SK-N-SH (cell line): ENCODE results near the gene SPATA20. TPM values are rescaled to one million over a fixed set of nuclear protein-coding genes. Genes with fewer than 3 reads are reported as not detected.

Experiments
- CTCF ChIA-PET: fragments of 300-600, 350-600 bp; formaldehyde crosslinking; extraction: SDS; loops from one replicate; lab custom pipeline; 2021; lab: Yijun Ruan, JAX
- POLR2A ChIA-PET: fragments of 350-600 bp; sonication (Branson Sonifier 250); formaldehyde crosslinking; extraction: SDS; loops from one replicate; lab custom pipeline; 2020; ENCODE audit warnings: antibody characterized with exemption, inconsistent platforms; lab: Yijun Ruan, JAX
- DNase-seq: peaks from one replicate; pipeline ENCODE4 v3.0.0; 2012
- H2AFZ ChIP-seq: fragments of 200-600 bp; sonication (generic); 2 replicates; pipeline ENCODE4 v1.8.1; 2016; ENCODE audit warnings: antibody characterized with exemption, mild to moderate bottlenecking, low read depth
- H3F3A ChIP-seq: fragments of 200-600 bp; sonication (generic); replicated peaks from 2 replicates; pipeline ENCODE3; 2016; ENCODE audit warnings: antibody characterized with exemption, mild to moderate bottlenecking; ENCODE audit not compliant: insufficient read depth
- H3K27ac ChIP-seq, 2 experiments: fragments of 200-500 bp in 1 of 2; fragments of 200-600 bp in 1 of 2; sonication (Bioruptor generic) in 1 of 2; sonication (generic), shearing (Covaris generic) in 1 of 2; 2 replicates each; pipeline versions ENCODE4 v1.5.1 to v1.6.1; 2014 to 2016; ENCODE audit warnings: low read depth in 2 of 2, inconsistent platforms in 1 of 2, low read length in 1 of 2, mild to moderate bottlenecking in 1 of 2, mixed read lengths in 1 of 2
- H3K27me3 ChIP-seq: fragments of 200-600 bp; sonication (generic), shearing (Covaris generic); 2 replicates; pipeline ENCODE4 v1.6.1; 2016; ENCODE audit warnings: mixed run types; ENCODE audit not compliant: insufficient read depth
- H3K36me3 ChIP-seq, 2 experiments: fragments of 200-500 bp in 1 of 2; fragments of 200-600 bp in 1 of 2; sonication (Bioruptor generic) in 1 of 2; sonication (generic) in 1 of 2; replicated peaks in 1 of 2; 2 replicates each; pipeline versions ENCODE3 to v1.5.1; 2014 to 2016; ENCODE audit warnings: low read length in 1 of 2, mild to moderate bottlenecking in 1 of 2; ENCODE audit not compliant: insufficient read depth in 2 of 2, control insufficient read depth in 1 of 2
- H3K4me1 ChIP-seq, 2 experiments: fragments of 200-500 bp in 1 of 2; fragments of 200-600 bp in 1 of 2; sonication (Bioruptor generic) in 1 of 2; sonication (generic), shearing (Covaris generic) in 1 of 2; 2 replicates each; pipeline versions ENCODE4 v1.5.1 to v1.6.1; 2014 to 2016; ENCODE audit warnings: low read depth in 1 of 2, low read length in 1 of 2, mixed run types in 1 of 2; ENCODE audit not compliant: insufficient read depth in 2 of 2, control insufficient read depth in 1 of 2
- H3K4me2 ChIP-seq: fragments of 200-600 bp; sonication (generic), shearing (Covaris generic); 2 replicates; pipeline ENCODE4 v1.6.1; 2017; ENCODE audit warnings: mixed run types
- H3K4me3 ChIP-seq, 2 experiments: fragments of 200-500 bp in 1 of 2; fragments of 200-600 bp in 1 of 2; sonication (Bioruptor generic) in 1 of 2; sonication (generic), shearing (Covaris generic) in 1 of 2; 2 replicates each; pipeline versions ENCODE4 v1.5.1 to v1.8.1; 2014 to 2016; ENCODE audit warnings: low read depth in 2 of 2, inconsistent platforms in 1 of 2, low read length in 1 of 2, mild to moderate bottlenecking in 1 of 2, mixed read lengths in 1 of 2, moderate library complexity in 1 of 2
- H3K79me2 ChIP-seq: fragments of 200-600 bp; sonication (generic); 2 replicates; pipeline ENCODE4 v1.8.1; 2017; ENCODE audit warnings: mild to moderate bottlenecking; ENCODE audit not compliant: insufficient read depth
- H3K9ac ChIP-seq: fragments of 200-600 bp; sonication (generic); 2 replicates; pipeline ENCODE4 v1.6.1; 2017; ENCODE audit warnings: mixed run types
- H3K9me2 ChIP-seq: fragments of 200-600 bp; sonication (generic); 2 replicates; pipeline ENCODE4 v1.6.1; 2017; ENCODE audit warnings: mixed run types
- H3K9me3 ChIP-seq: fragments of 200-600 bp; sonication (generic); 2 replicates; pipeline ENCODE4 v1.6.1; 2017; ENCODE audit warnings: mixed run types, mild to moderate bottlenecking, moderate library complexity
- H4K20me1 ChIP-seq: fragments of 200-600 bp; sonication (generic); 2 replicates; pipeline ENCODE4 v1.6.1; 2017; ENCODE audit warnings: mild to moderate bottlenecking, mixed run types; ENCODE audit not compliant: insufficient read depth
- CHD2 ChIP-seq: fragments of 150-350 bp; IDR thresholded peaks from 2 replicates; pipeline ENCODE4 v1.6.1; 2018; ENCODE audit warnings: low read length; ENCODE audit not compliant: partially characterized antibody
- EP300 ChIP-seq, 2 experiments: IDR thresholded peaks; 2 replicates each; pipeline versions ENCODE4 v1.4.0 to v1.6.1; 2012; ENCODE audit warnings: borderline replicate concordance in 1 of 2, low read depth in 1 of 2, low read length in 1 of 2
- EZH2phosphoT487 ChIP-seq: fragments of 200-600 bp; sonication (generic); IDR thresholded peaks from 2 replicates; pipeline ENCODE4 v1.6.1; 2017; ENCODE audit warnings: low read depth, mixed run types, mild to moderate bottlenecking, antibody characterized with exemption, moderate library complexity, borderline replicate concordance
- FOSL2 ChIP-seq: IDR thresholded peaks from 2 replicates; pipeline ENCODE4 v1.4.0; 2012; ENCODE audit warnings: low read depth, mild to moderate bottlenecking, moderate library complexity, borderline replicate concordance
- FOXJ3 ChIP-seq: sonication (generic); formaldehyde crosslinking; IDR thresholded peaks from 2 replicates; pipeline ENCODE4 v1.5.1; 2020; ENCODE audit warnings: mild to moderate bottlenecking, missing genetic modification reagents
- GABPA ChIP-seq: IDR thresholded peaks from 2 replicates; pipeline ENCODE4 v1.4.0; 2012; ENCODE audit warnings: low read depth, mild to moderate bottlenecking
- JUND ChIP-seq: IDR thresholded peaks from 2 replicates; pipeline ENCODE4 v1.4.0; 2012
- MXI1 ChIP-seq: IDR thresholded peaks from 2 replicates; pipeline ENCODE4 v1.6.1; 2012; ENCODE audit warnings: mild to moderate bottlenecking, low read depth, low read length, improper control_type of control experiment
- NRF1 ChIP-seq: IDR thresholded peaks from 2 replicates; pipeline ENCODE4 v1.6.1; 2012; ENCODE audit warnings: low read depth, mild to moderate bottlenecking, low read length
- POLR2AphosphoS5 ChIP-seq: IDR thresholded peaks from 2 replicates; pipeline ENCODE4 v1.6.1; 2012; ENCODE audit warnings: low read depth, low read length
- RAD21 ChIP-seq: IDR thresholded peaks from 2 replicates; pipeline ENCODE4 v1.6.1; 2012; ENCODE audit warnings: mild to moderate bottlenecking, low read length
- RCOR1 ChIP-seq: fragments of 150-350 bp; IDR thresholded peaks from 2 replicates; pipeline ENCODE4 v1.6.1; 2017; ENCODE audit warnings: antibody characterized with exemption, low read length
- RXRA ChIP-seq: IDR thresholded peaks from 2 replicates; pipeline ENCODE4 v1.4.0; 2012; ENCODE audit warnings: low read depth, mild to moderate bottlenecking, borderline replicate concordance
- SMC3 ChIP-seq: IDR thresholded peaks from 2 replicates; pipeline ENCODE4 v1.6.1; 2012; ENCODE audit warnings: low read depth, low read length, improper control_type of control experiment
- TAF1 ChIP-seq: IDR thresholded peaks from 2 replicates; pipeline ENCODE4 v1.6.1; 2012; ENCODE audit warnings: low read depth, mild to moderate bottlenecking, low read length, moderate library complexity, borderline replicate concordance
- TCF12 ChIP-seq: IDR thresholded peaks from 2 replicates; pipeline ENCODE4 v1.4.0; 2012
- YY1 ChIP-seq: IDR thresholded peaks from 2 replicates; pipeline ENCODE4 v1.4.0; 2012; ENCODE audit warnings: low read depth, mild to moderate bottlenecking
- WGBS: methylation state at CpG from one replicate; pipeline ENCODE4 v1.1.6; 2017; ENCODE audit warnings: low lambda C conversion rate; 5-methylcytosine and 5-hydroxymethylcytosine counted together
- polyA plus RNA-seq, 3 experiments: library from polyadenylated mRNA; depleted of rRNA; stranded (reverse); fragments of >200 nt; gene quantifications; 2 replicates each; pipeline ENCODE4 v1.2.3, GENCODE V29; 2012
- TF ChIP-seq, protein P1 (sequence below): fragments of 200-600 bp; sonication (generic); IDR thresholded peaks from 2 replicates; pipeline ENCODE4 v1.6.1; 2017; ENCODE audit warnings: antibody characterized with exemption, mild to moderate bottlenecking, moderate library complexity
- TF ChIP-seq, protein P2 (sequence below): IDR thresholded peaks from 2 replicates; pipeline ENCODE4 v1.4.0; 2012; ENCODE audit warnings: low read depth, borderline replicate concordance
- TF ChIP-seq, protein P3 (sequence below): fragments of 150-350 bp; IDR thresholded peaks from 2 replicates; pipeline ENCODE4 v1.6.1; 2016; ENCODE audit warnings: mild to moderate bottlenecking, low read depth, low read length
- TF ChIP-seq, protein P4 (sequence below): IDR thresholded peaks from 2 replicates; pipeline ENCODE4 v1.6.1; 2012; ENCODE audit warnings: mild to moderate bottlenecking, low read depth, low read length, moderate library complexity
- TF ChIP-seq, protein P5 (sequence below): fragments of 150-350 bp; IDR thresholded peaks from 2 replicates; pipeline ENCODE4 v1.6.1; 2017; ENCODE audit warnings: antibody characterized with exemption, low read length, low read depth, borderline replicate concordance
- TF ChIP-seq, protein P6 (sequence below): IDR thresholded peaks from 2 replicates; pipeline ENCODE4 v1.4.0; 2012; ENCODE audit warnings: low read depth, borderline replicate concordance

The SPATA20 gene
- polyA plus RNA-seq, 1 of the 3 experiments (the other 2 are of a cell fraction): 92.0 TPM

DNA sequence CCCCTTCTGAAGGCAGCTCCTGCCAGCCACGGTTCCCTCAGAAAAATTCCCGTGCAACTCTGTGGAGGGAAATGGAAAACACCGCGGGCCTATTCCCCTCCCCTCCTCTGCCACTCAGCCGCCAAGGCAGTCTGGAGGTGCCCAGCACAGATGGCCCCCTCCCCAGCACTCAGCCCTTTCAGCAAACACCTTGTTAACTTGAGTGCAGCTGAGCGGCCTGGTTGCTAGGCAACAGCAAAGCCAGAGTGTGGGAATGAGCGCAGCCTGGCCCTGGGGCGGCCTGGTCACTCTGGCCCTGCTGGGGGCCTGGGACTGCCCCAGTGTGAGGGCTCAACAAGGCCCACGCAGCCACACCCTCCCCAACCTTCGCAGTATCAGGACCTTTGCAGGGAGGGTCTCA is 46.3 kb downstream of the SPATA20 start:
- H3K27ac ChIP-seq: peak overlapping the region in 1 of 2 experiments; percentile 41; a peak in 2 of 4 replicates
- no peaks in the 10 kb centered on the region for H4K20me1 ChIP-seq
- DNase-seq: peak; percentile 97
- no peak overlapping the region for H3K4me2 ChIP-seq
- H3K27me3 ChIP-seq: no peaks in the 10 kb centered on the region
- no peaks in the 10 kb centered on the region for H3K9me2 ChIP-seq
- POLR2A ChIA-PET: interaction anchor here (0.8 to 2.1 kb wide), 3 partner anchors 9 to 29 kb away, joined by 3 to 6 read pairs (median 4); no protein-coding TSS in a partner anchor
- H3K9me3 ChIP-seq: no peaks in the 10 kb centered on the region
- H3K79me2 ChIP-seq: no peaks in the 10 kb centered on the region
- TF ChIP-seq, protein P1, sequence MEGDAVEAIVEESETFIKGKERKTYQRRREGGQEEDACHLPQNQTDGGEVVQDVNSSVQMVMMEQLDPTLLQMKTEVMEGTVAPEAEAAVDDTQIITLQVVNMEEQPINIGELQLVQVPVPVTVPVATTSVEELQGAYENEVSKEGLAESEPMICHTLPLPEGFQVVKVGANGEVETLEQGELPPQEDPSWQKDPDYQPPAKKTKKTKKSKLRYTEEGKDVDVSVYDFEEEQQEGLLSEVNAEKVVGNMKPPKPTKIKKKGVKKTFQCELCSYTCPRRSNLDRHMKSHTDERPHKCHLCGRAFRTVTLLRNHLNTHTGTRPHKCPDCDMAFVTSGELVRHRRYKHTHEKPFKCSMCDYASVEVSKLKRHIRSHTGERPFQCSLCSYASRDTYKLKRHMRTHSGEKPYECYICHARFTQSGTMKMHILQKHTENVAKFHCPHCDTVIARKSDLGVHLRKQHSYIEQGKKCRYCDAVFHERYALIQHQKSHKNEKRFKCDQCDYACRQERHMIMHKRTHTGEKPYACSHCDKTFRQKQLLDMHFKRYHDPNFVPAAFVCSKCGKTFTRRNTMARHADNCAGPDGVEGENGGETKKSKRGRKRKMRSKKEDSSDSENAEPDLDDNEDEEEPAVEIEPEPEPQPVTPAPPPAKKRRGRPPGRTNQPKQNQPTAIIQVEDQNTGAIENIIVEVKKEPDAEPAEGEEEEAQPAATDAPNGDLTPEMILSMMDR: no peak
- TF ChIP-seq SMC3: no peak
- no peak for TF ChIP-seq JUND
- TF ChIP-seq MXI1: peak; percentile 59; the same call in 1 of the 2 replicates
- peak in 1 of 2 experiments; percentile 20; a peak in 1 of 4 replicates for TF ChIP-seq EP300 (IDR thresholded peaks at IDR 0.05; ENCODE audit: borderline replicate concordance in 1 of 2, low read depth in 1 of 2, low read length in 1 of 2)
- TF ChIP-seq POLR2AphosphoS5: no peak
- no peak for TF ChIP-seq TAF1
- TF ChIP-seq FOXJ3 (CRISPR knock-in tag): peak; percentile 24; the same call in 1 of the 2 replicates
- no peak for TF ChIP-seq YY1
- TF ChIP-seq, protein P2, sequence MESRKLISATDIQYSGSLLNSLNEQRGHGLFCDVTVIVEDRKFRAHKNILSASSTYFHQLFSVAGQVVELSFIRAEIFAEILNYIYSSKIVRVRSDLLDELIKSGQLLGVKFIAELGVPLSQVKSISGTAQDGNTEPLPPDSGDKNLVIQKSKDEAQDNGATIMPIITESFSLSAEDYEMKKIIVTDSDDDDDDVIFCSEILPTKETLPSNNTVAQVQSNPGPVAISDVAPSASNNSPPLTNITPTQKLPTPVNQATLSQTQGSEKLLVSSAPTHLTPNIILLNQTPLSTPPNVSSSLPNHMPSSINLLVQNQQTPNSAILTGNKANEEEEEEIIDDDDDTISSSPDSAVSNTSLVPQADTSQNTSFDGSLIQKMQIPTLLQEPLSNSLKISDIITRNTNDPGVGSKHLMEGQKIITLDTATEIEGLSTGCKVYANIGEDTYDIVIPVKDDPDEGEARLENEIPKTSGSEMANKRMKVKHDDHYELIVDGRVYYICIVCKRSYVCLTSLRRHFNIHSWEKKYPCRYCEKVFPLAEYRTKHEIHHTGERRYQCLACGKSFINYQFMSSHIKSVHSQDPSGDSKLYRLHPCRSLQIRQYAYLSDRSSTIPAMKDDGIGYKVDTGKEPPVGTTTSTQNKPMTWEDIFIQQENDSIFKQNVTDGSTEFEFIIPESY: no peak
- peak; percentile 30 for TF ChIP-seq CHD2
- no peak for TF ChIP-seq TCF12
- TF ChIP-seq, protein P3, sequence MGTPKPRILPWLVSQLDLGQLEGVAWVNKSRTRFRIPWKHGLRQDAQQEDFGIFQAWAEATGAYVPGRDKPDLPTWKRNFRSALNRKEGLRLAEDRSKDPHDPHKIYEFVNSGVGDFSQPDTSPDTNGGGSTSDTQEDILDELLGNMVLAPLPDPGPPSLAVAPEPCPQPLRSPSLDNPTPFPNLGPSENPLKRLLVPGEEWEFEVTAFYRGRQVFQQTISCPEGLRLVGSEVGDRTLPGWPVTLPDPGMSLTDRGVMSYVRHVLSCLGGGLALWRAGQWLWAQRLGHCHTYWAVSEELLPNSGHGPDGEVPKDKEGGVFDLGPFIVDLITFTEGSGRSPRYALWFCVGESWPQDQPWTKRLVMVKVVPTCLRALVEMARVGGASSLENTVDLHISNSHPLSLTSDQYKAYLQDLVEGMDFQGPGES: no peak
- TF ChIP-seq, protein P4, sequence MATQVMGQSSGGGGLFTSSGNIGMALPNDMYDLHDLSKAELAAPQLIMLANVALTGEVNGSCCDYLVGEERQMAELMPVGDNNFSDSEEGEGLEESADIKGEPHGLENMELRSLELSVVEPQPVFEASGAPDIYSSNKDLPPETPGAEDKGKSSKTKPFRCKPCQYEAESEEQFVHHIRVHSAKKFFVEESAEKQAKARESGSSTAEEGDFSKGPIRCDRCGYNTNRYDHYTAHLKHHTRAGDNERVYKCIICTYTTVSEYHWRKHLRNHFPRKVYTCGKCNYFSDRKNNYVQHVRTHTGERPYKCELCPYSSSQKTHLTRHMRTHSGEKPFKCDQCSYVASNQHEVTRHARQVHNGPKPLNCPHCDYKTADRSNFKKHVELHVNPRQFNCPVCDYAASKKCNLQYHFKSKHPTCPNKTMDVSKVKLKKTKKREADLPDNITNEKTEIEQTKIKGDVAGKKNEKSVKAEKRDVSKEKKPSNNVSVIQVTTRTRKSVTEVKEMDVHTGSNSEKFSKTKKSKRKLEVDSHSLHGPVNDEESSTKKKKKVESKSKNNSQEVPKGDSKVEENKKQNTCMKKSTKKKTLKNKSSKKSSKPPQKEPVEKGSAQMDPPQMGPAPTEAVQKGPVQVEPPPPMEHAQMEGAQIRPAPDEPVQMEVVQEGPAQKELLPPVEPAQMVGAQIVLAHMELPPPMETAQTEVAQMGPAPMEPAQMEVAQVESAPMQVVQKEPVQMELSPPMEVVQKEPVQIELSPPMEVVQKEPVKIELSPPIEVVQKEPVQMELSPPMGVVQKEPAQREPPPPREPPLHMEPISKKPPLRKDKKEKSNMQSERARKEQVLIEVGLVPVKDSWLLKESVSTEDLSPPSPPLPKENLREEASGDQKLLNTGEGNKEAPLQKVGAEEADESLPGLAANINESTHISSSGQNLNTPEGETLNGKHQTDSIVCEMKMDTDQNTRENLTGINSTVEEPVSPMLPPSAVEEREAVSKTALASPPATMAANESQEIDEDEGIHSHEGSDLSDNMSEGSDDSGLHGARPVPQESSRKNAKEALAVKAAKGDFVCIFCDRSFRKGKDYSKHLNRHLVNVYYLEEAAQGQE: no peak
- no peak for TF ChIP-seq RXRA
- TF ChIP-seq RAD21: peak; percentile 5; the same call in 1 of the 2 replicates
- TF ChIP-seq, protein P5, sequence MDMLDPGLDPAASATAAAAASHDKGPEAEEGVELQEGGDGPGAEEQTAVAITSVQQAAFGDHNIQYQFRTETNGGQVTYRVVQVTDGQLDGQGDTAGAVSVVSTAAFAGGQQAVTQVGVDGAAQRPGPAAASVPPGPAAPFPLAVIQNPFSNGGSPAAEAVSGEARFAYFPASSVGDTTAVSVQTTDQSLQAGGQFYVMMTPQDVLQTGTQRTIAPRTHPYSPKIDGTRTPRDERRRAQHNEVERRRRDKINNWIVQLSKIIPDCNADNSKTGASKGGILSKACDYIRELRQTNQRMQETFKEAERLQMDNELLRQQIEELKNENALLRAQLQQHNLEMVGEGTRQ: no peak
- no peak for TF ChIP-seq EZH2phosphoT487
- TF ChIP-seq RCOR1: peak; percentile 84
- TF ChIP-seq, protein P6, sequence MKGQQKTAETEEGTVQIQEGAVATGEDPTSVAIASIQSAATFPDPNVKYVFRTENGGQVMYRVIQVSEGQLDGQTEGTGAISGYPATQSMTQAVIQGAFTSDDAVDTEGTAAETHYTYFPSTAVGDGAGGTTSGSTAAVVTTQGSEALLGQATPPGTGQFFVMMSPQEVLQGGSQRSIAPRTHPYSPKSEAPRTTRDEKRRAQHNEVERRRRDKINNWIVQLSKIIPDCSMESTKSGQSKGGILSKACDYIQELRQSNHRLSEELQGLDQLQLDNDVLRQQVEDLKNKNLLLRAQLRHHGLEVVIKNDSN: no peak
- TF ChIP-seq GABPA: no peak
- TF ChIP-seq NRF1: no peak
- TF ChIP-seq FOSL2: no peak
- CTCF ChIA-PET: interaction anchor here (1.0 to 12.9 kb wide), 13 partner anchors 10 to 47 kb away, joined by 3 to 163 read pairs (median 5); partner anchors contain the start of gene CACNA1G
- H3K4me3 ChIP-seq: no peak overlapping the region
- H3K9ac ChIP-seq: no peak overlapping the region
- no peaks in the 10 kb centered on the region for H3F3A ChIP-seq
- no peaks in the 10 kb centered on the region for H3K36me3 ChIP-seq
- peaks cover 0 to 45% of the 10 kb centered on the region in 2 experiments; a peak in 2 of 4 replicates for H3K4me1 ChIP-seq
- 46% methylated on average over 8 of the region's 10 CpGs for WGBS
- no peak overlapping the region for H2AFZ ChIP-seq
